K562 (cell line): ENCODE data around the gene BTBD18. TPM values are rescaled to one million over a fixed set of nuclear protein-coding genes. Genes with fewer than 3 reads are reported as not detected.

ENCODE experiments used
- ARHGAP35 ChIP-seq: fragments of 450-650 bp; IDR thresholded peaks from 2 replicates; pipeline ENCODE4 v1.6.1; 2018; ENCODE audit not compliant: partially characterized antibody
- CEBPG ChIP-seq, 3 experiments: fragments of 200-800 bp in 1 of 3; sonication (Bioruptor generic) in 1 of 3; sonication (generic) in 1 of 3; formaldehyde crosslinking in 1 of 3; IDR thresholded peaks in 2 of 3; conservative IDR thresholded peaks in 1 of 3; 2 replicates each; pipeline versions ENCODE4 v1.6.1 to v1.8.0; 2016 to 2022; ENCODE audit warnings: missing compliant biosample characterization in 2 of 3, missing genetic modification characterization in 2 of 3, mild to moderate bottlenecking in 1 of 3, missing genetic modification reagents in 1 of 3
- ETV5 ChIP-seq: sonication (generic); formaldehyde crosslinking; IDR thresholded peaks from 2 replicates; pipeline ENCODE4 v1.4.0; 2020; ENCODE audit warnings: low read depth, mild to moderate bottlenecking, missing genetic modification reagents
- FOXM1 ChIP-seq, 2 experiments: fragments of 450-650 bp in 1 of 2; sonication (generic) in 1 of 2; formaldehyde crosslinking in 1 of 2; IDR thresholded peaks; 2 replicates each; pipeline versions ENCODE4 v1.6.1 to v1.9.0; 2017 to 2022; ENCODE audit warnings: low read depth in 2 of 2, mild to moderate bottlenecking in 2 of 2, missing genetic modification reagents in 1 of 2, moderate library complexity in 1 of 2
- L3MBTL2 ChIP-seq: fragments of 450-650 bp; IDR thresholded peaks from 2 replicates; pipeline ENCODE4 v1.6.1; 2016; ENCODE audit warnings: mild to moderate bottlenecking, moderate library complexity
- MLX ChIP-seq, 2 experiments: fragments of 450-650 bp in 1 of 2; sonication (generic) in 1 of 2; formaldehyde crosslinking; conservative IDR thresholded peaks; 2 replicates each; pipeline versions ENCODE4 v1.4.0 to v1.8.1; 2020 to 2022; ENCODE audit warnings: mild to moderate bottlenecking in 1 of 2, missing genetic modification reagents in 1 of 2
- PHB ChIP-seq: fragments of 250-450 bp; sonication (Bioruptor Pico); IDR thresholded peaks from 2 replicates; pipeline ENCODE4 v1.5.0; 2021
- RBM25 ChIP-seq: fragments of 200-400 bp; formaldehyde crosslinking; IDR thresholded peaks from 2 replicates; pipeline ENCODE4 v1.6.1; 2018; ENCODE audit warnings: low read length, low read depth, moderate library complexity; ENCODE audit not compliant: severe bottlenecking
- SIRT6 ChIP-seq: IDR thresholded peaks from one replicate; pipeline ENCODE4 v1.6.1; 2012; ENCODE audit warnings: low read depth, mild to moderate bottlenecking, control low read depth, inconsistent platforms, low read length, moderate library complexity
- SIX5 ChIP-seq, 2 experiments: IDR thresholded peaks; 2 replicates each; pipeline ENCODE4 v1.6.1; 2011; ENCODE audit warnings: low read length in 2 of 2, borderline replicate concordance in 1 of 2, low read depth in 1 of 2, mild to moderate bottlenecking in 1 of 2, moderate library complexity in 1 of 2; ENCODE audit not compliant: insufficient read depth in 1 of 2
- SMAD3 ChIP-seq: fragments of 450-650 bp; formaldehyde crosslinking; conservative IDR thresholded peaks from 2 replicates; pipeline ENCODE4 v1.4.0; 2020; ENCODE audit warnings: mild to moderate bottlenecking
- TBP ChIP-seq: optimal IDR thresholded peaks from 2 replicates; pipeline ENCODE3; 2011; ENCODE audit warnings: low read depth, low read length, improper control_type of control experiment
- TRIM24 ChIP-seq, 2 experiments: fragments of 450-650 bp; IDR thresholded peaks; 2 replicates each; pipeline ENCODE4 v1.6.1; 2016
- USF2 ChIP-seq: sonication (generic); formaldehyde crosslinking; IDR thresholded peaks from 2 replicates; pipeline ENCODE4 v1.5.0; 2020; ENCODE audit warnings: missing genetic modification reagents
- ZBED1 ChIP-seq: IDR thresholded peaks from 2 replicates; pipeline ENCODE4 v1.6.1; 2014
- ZBTB11 ChIP-seq, 3 experiments: fragments of 200-800 bp in 1 of 3; fragments of 250-450 bp in 1 of 3; fragments of 450-650 bp in 1 of 3; sonication (Bioruptor Pico) in 1 of 3; sonication (Bioruptor generic) in 1 of 3; formaldehyde crosslinking in 1 of 3; IDR thresholded peaks; 2 replicates each; pipeline versions ENCODE4 v1.6.1 to v1.8.0; 2016 to 2022; ENCODE audit warnings: mild to moderate bottlenecking in 2 of 3, missing genetic modification characterization in 2 of 3, missing compliant biosample characterization in 1 of 3, moderate library complexity in 1 of 3
- ZBTB12 ChIP-seq: fragments of 250-450 bp; sonication (Bioruptor Pico); IDR thresholded peaks from 2 replicates; pipeline ENCODE4 v1.4.0; 2020
- ZNF124 ChIP-seq: sonication (generic); formaldehyde crosslinking; IDR thresholded peaks from 2 replicates; pipeline ENCODE4 v1.8.1; 2022; ENCODE audit warnings: missing genetic modification reagents
- ZNF408 ChIP-seq: fragments of 250-450 bp; sonication (Bioruptor Pico); IDR thresholded peaks from 2 replicates; pipeline ENCODE4 v1.4.0; 2020; ENCODE audit warnings: low read depth, mild to moderate bottlenecking, moderate library complexity
- ZNF57 ChIP-seq: fragments of 450-650 bp; formaldehyde crosslinking; IDR thresholded peaks from 2 replicates; pipeline ENCODE4 v1.4.0; 2020; ENCODE audit warnings: mild to moderate bottlenecking, moderate library complexity
- ZNF717 ChIP-seq: fragments of 250-450 bp; sonication (Bioruptor Pico); IDR thresholded peaks from 2 replicates; pipeline ENCODE4 v1.5.0; 2021
- polyA plus RNA-seq, 8 experiments: library from polyadenylated mRNA; depleted of rRNA in 4 of 8; stranded (reverse) in 5 of 8; unstranded in 3 of 8; fragments of >200 nt; fragmentation: Nextera tagmentation in 2 of 8; fragmentation: Illumina TruSeq in 1 of 8; extraction: Ambion mirVana in 2 of 8; extraction: Trizol in 1 of 8; gene quantifications; 2 replicates each; pipeline versions ENCODE4 v1.2.1 to v1.2.3, GENCODE V29; 2011 to 2014; ENCODE audit warnings: inconsistent platforms in 1 of 8, missing spikeins in 1 of 8
- total RNA-seq, 7 experiments: library from RNA; depleted of rRNA in 6 of 7; stranded (reverse); fragments of >200 nt in 6 of 7; fragmentation: Illumina TruSeq in 2 of 7; extraction: Trizol in 2 of 7; gene quantifications; 2 replicates each; pipeline versions ENCODE4 v1.2.1 to v1.2.3, GENCODE V29; 2011 to 2021; ENCODE audit warnings: low replicate concordance in 1 of 7

Gene BTBD18
- total and polyA plus RNA-seq, 9 of the 15 experiments (the other 6 are each of a cell fraction or from before 2014, with no cell fraction given) = 0.06 TPM; not detected in 8

GRCh38 chr11:57712256-57713150, 39.1 kb downstream of the BTBD18 start, which contains the start of gene TMX2 (continued):
- peak; percentile 80 for TF ChIP-seq FOXM1 (IDR thresholded peaks at IDR 0.05; ENCODE audit: low read depth)
- peak; percentile 76; the same call in 1 of the 2 replicates for TF ChIP-seq FOXM1 (CRISPR knock-in tag; IDR thresholded peaks at IDR 0.05; ENCODE audit: low read depth)
- peak; percentile 89 for TF ChIP-seq TBP
- no peak for TF ChIP-seq L3MBTL2
- TF ChIP-seq ZBTB12 (CRISPR knock-in tag) = peak; percentile 79
- no peak for TF ChIP-seq PHB (CRISPR knock-in tag)
- peak; percentile 72 for TF ChIP-seq ETV5 (CRISPR knock-in tag)
- TF ChIP-seq ZNF124 = no peak
- peak; percentile 89 for TF ChIP-seq RBM25
- no peak for TF ChIP-seq USF2
- TF ChIP-seq TRIM24 (IDR thresholded peaks at IDR 0.05) = no peak
- TF ChIP-seq ARHGAP35 = no peak
- TF ChIP-seq SIX5 (IDR thresholded peaks at IDR 0.05; ENCODE audit: borderline replicate concordance in 1 of 2, insufficient read depth in 1 of 2, low read depth in 1 of 2, low read length in 2 of 2) = no peak
- no peak for TF ChIP-seq MLX (CRISPR knock-in tag; conservative IDR thresholded peaks at IDR 0.05)
- no peak for TF ChIP-seq SIRT6
- no peak for TF ChIP-seq ZNF57 (CRISPR knock-in tag)
- no peak for TF ChIP-seq ZNF408
- TF ChIP-seq ZBTB11 (CRISPR knock-in tag; IDR thresholded peaks at IDR 0.05) = peak in 1 of 3 experiments; percentile 59; a peak in 1 of 6 replicates
- no peak for TF ChIP-seq CEBPG (CRISPR knock-in tag; IDR thresholded peaks at IDR 0.05)
- TF ChIP-seq CEBPG (tag; conservative IDR thresholded peaks at IDR 0.05 in 1 of 2, IDR thresholded peaks at IDR 0.05 in 1 of 2) = no peak
- TF ChIP-seq ZBED1 = no peak
- 0 out of 2 replicates have a peak, but pooled peaks have one; percentile 6 for TF ChIP-seq SMAD3 (CRISPR knock-in tag)
- no peak for TF ChIP-seq ZNF717 (CRISPR knock-in tag)
